ENCODE data around the gene BCKDHB.
A peak's percentile ranks its signal among the peaks of the same experiment; 100 is the strongest.
"Not testable (repeated sequence)": the region's sequence is repeated elsewhere in the genome, so short reads cannot be mapped to it uniquely, and the experiment has no call there.

BCKDHB gene

DNA sequence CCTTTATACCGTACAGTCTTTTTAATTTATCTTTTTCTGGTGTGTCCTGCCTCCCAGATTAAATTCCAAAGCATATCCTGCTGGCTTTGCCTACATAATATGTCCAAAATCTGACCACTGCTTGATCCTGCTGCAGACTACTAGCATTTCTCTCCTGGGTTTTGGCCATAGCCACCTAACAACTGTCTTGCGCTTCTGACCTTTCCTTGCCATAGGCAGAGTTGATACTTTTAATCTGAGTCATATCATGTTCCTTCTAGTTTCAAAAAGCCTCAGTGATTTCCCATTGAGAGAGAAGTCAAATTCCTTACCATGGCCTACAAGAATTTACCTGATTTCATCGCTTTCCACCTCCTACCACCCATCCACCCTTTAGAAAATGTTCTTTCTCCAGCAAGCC is 104.8 kb downstream of the BCKDHB start:
- DNase-seq: no peak

DNA sequence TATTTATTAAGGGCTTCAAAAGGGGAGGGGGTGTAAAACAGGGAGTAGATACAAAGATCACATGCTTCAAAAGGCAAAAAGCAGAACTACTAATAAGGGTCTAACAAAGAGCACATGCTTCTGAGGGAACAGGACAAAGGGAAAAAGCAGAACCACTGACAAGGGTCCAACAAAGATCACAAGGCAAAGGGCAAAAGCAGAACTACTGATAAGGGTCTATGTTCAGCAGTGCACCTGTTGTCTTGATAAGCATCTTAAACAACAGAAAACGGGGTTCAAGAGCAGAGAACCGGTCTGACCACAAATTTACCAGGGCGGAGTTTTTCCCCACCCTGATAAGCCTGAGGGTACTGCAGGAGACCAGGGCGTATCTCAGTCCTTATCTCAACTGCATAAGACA is 105.4 kb downstream of the BCKDHB start:
- DNase-seq: not testable (repeated sequence)

DNA sequence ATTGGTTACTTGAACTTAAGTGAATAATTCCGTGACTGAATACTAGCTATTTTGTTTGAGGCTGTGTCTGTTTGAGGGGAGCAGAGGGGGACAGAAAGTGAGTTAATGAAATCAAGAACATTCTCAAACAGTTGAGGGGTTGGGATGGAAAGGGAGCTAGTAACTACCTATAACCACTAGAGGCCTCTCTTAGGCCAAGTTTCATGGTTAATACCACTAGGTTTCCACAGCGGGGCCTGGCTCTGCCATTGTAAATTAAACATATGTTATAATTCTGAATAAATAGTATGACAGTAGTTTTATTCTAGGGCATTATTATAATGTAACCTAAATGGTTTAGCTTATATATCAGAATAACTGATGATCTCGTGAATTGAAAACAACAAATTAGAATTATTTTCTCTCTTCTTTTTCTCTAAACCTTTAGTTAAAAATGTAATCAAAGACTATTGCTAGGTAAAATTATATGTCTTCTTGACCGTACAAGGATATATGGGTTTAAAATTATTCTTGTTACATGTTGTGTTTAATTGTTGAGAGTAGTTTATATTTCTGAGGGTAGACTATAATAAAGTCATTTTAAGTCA is 108.1 kb downstream of the BCKDHB start:
- DNase-seq: peak; percentile 26

DNA sequence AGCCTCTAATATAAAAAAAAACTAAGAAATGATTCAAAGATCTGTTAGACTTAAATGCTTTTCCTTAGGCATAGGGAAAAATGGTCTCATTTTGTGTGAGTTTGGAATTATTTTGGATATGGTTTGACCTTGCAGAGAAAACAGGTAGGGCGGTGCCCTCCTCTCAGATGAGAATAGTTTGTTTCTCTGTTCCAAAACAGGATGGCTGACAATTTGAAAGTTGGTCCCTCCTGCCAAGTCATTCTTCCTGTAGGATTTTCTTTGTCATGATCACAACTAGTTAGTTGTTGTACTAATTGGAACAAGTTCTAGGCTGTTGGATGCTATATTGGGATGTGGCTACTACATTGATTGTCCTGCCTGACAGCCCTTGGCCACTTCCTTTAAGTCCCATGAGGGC is 108.6 kb downstream of the BCKDHB start:
- no peak for DNase-seq

DNA sequence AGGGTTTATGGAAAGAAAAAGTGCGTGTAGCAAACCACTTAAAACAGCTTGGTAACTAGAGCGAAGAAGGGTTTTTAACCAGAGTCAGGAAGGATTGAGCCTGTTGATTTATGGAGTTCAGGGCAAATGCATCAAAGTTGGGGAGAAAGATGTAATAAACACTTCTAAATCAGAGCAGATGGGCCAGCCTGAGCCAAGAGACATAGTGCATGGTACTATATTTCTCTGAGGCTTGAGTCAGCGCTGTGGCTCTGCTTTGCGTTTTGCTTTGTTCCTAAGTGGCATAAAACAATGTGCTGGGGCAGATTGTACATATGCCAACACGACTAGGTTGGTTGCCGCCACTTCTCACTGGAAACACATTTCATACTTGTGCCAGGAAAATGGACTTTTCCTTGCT is 111.3 kb downstream of the BCKDHB start:
- no peak for DNase-seq

DNA sequence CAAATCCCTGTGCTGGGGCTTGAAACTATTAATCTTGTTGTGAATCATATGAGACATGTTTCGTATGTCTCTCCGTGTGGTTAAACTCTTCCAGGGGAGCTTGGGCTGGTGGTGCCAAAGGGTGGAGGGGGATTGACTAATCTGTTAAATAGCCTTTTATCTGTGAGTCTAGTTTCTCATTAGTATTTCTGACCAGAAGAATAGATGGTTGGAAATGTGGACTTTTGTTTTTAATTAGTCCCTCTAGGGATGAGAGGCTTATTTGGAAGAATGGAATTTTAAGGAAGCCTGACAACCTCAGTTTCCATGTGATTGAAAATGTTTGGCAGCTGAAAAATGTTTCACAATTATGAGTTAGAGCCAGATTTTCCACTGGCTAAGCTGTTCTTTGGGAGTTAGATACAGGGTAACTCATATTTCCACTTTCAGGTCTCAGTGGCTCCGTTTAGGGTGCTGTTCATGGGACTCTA is 117.3 kb downstream of the BCKDHB start:
- DNase-seq: no peak

DNA sequence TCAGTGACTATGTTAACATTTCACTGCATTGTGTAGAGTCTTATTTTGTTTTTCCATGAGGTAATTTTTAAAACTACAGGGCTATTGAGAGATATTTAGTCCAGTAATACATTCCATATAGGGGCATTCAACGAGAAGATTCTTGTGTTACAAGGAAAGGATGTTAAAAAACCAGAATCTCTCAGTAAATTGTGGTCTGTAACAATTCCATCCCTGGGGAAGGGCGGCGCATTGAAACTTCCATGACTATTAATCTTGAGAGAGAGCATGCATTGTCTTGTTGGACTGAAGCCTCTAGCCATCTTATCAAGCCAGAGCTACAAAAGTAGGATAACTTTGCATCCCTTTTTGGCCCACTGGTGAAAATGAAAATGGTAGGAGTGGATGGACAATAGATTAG is 119.7 kb downstream of the BCKDHB start:
- DNase-seq: no peak

DNA sequence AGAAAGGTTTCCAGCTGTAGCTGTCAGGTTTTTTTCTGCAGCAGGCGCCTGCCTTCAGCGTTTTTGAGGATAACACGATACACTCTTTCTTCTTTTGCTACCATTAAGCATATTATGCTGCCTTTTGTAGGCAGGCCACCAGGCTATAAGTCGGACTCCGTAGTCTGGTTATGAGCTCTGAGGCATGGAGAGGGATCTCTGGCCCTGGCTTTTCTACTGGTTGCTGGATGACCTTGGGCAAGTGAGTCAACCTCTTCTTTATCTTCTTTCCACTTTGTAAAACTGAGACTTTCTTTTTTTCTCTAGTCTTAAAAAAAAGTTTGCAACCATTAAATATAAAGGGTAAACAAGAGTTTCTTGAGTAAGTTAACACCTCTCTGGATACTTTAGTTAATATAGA is 120.2 kb downstream of the BCKDHB start:
- DNase-seq: no peak

DNA sequence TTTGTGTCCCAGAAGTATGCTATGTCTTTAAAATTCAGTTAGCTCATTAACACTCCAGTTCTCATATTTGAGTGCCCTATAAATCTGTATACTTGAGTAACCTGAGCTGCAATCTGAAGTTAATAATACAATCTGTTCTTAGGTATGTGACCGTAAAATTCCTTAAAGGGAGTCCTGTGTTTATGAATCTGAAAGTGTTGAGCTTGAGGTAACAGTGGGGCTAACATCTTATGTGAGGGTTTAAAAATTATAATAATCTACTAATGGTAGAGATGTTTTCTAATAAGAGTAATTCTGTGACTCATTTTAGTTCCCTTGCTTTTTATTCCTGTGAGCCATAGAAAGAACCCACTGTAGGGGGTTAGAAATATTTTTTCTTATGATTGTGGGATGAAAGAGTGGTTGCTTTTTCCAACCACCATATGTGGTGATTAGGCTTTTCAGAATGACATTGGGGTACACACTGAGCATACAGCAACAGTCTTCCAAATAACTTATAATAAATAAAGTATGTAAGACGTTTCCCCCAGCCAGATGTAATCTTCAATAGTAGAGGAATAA is 121.2 kb downstream of the BCKDHB start:
- DNase-seq: no peak

DNA sequence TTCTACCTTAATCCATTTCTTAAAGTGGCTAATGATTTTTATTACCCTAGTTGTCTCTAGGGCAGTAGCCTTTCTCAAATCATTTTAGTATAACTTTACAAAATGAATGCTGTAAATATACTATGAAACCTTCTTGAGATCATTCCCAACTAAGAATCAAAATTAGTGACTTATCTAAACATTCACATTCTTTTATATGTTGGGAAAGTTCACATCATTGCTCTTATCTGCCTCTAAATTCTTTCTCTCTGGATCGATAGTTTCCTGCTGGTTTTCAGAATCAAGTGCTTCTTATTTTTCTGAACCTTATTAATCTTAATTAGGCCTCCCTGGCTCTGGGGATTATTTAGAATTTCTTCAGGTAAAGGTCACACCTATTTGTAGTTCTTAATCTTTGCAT is 126.8 kb downstream of the BCKDHB start:
- no peak for DNase-seq

DNA sequence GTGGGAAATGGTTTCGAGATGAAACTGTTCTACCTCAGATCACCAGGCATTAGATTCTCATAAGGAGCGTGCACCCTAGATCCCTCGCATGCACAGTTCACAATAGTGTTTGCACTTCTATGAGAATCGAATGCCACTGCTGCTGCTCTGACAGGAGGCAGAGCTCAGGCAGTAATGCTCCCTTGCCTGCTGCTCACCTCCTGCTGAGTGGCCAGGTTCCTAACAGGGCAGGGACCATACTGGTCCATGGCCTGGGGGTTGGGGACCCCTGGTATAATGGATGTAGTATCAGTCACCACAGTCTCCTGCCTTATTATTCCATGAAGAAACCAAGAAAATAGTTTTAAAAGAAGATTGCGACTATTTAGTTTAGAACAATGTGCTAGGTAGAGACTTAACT is 127.5 kb downstream of the BCKDHB start:
- DNase-seq: no peak

DNA sequence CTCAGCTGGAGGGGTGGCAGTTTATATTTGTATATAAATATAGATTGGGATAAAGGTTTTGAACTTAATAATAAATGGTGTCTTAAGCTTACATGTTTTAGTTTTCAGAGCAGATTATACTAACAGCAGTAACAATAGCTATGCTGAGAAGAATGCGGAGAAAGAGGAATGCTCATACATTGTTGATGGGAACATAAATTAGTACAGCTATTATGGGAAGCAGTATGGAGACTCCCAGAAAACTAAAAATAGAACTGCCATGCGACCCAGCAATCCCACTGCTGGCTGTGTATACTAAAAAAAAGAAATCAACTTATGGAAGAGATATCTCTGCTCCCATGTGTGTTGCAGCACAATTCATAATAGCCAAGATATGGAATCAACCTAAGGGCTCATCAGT is 127.9 kb downstream of the BCKDHB start:
- no peak for DNase-seq

DNA sequence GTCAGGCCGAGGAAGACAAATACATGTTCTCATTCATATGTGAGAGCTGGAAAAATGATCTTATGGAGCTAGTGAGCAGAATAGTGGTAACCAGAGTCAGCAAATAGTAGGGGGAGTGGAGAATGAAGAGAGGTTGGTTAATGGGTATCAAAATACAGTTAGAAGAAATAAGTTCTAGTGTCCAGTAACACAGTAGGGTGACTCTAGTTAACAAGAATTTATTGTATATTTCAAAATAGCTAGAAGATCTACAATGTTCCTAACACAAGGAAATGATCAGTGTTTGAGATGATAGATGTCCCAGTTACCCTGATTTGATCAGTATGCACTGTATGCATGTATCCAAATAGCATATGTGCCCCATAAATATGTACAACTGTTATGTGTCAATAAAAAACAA is 128.4 kb downstream of the BCKDHB start:
- no peak for DNase-seq

DNA sequence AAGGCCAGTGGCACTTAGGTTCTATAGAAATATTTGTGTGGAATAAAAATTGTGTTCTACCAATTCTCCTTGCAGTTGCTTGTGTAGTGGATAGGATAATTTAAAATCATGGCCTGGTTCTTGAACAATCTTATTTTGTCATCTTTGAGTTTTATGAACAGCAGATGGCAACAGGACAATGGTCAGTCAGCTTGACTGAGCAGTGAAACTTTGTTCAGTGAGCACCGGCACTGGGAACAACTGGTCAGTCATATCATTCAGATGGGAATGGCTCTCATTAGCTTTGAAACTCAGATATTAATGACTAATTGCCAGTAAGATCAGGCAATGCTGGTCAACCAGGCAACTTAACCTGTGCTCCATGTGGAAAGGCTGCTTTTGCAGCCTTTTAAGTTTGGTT is 129.2 kb downstream of the BCKDHB start:
- DNase-seq: no peak

DNA sequence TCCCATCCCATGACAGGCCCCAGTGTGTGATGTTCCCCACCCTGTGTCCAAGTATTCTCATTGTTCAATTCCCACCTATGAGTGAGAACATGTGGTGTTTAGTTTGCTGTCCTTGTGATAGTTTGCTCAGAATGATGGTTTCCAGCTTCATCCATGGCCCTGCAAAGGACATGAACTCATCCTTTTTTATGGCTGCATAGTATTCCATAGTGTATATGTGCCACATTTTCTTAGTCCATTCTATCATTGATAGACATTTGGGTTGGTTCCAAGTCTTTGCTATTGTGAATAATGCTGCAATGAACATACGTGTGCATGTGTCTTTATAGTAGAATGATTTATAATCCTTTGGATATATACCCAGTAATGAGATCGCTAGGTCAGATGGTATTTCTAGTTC is 132.3 kb downstream of the BCKDHB start:
- DNase-seq: not testable (repeated sequence)

DNA sequence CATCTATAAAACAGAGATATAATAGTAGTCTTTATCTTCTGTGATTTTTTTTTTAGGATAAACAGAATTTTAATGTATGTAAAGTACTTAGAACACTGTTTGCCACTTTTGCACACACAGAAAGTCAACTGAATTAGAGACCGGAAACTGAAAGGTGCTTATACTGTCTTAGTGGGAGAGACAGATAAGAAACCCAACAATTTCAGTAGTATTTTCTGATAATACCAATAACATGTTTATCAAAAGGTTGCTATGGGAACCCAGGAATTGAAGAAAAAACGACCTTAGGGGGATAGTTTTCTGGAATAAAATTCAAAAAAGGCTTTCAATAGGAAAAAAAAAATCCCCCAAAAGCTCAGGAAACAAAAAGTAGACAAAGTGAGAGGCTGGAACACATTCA is 138.6 kb downstream of the BCKDHB start:
- DNase-seq: no peak

DNA sequence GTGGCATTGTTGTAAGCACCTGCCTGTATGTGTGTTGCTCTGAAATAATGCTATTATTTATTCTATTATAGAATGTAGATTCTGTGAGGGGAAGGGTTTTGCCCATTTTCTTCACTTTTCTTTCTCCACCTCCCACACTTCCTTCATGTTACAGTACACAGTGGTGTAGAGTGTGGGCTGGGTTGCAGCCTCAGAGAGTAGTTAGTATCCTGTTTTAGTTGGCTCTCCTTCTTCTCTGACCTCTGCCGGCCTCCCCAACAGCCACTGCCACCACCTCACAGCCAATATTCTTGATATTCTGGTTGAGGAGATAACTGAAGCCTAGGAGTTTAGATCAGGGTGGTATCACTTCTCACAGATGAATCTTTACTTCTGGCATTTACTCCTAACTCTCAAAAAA is 143.4 kb downstream of the BCKDHB start:
- DNase-seq: no peak

DNA sequence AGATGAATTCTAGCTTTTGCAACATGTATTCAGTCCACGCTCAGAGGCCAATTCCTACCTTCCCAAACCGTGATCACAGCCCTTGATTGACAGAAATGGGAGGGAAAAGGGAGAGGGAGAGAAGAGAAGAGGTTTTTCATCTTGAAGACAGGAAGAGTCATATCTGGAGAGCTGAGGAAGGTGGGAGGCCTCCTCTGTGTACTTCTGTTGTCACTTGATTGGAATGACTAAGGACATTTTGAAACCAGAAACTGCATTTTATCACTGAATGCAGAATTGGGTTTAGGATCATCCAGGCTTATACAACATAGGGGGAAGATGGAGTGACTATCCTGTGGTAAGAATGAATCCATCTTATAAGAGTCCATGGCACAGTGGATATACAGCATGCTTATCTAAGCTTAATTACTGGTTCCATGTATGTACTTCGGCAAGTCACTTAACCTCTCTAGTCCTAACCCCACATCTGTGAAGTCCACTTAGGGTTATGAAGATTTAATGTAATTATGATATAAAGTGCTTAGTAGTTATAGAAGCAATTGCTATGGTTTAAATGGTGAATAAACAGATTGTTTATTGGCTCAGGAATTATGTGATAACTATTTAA is 144.0 kb downstream of the BCKDHB start:
- DNase-seq: no peak

DNA sequence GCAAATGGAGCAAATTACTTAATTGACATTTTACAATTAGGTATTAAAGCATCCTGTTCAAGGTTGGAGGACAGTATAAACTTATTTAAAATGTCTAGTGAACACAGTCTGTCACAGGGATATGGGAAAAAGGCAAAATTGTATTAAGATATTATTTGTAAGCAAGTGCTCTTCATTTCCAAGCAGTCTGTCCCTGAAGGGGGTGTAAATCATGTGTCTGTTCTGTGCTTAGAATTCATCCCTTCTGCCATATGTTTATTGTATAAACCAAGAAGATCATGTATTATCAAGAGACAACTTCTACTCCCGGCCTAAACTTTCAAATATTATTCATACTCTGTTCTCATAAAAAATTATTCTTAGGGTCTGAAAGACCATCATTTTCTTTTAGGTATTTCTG is 144.8 kb downstream of the BCKDHB start:
- no peak for DNase-seq

DNA sequence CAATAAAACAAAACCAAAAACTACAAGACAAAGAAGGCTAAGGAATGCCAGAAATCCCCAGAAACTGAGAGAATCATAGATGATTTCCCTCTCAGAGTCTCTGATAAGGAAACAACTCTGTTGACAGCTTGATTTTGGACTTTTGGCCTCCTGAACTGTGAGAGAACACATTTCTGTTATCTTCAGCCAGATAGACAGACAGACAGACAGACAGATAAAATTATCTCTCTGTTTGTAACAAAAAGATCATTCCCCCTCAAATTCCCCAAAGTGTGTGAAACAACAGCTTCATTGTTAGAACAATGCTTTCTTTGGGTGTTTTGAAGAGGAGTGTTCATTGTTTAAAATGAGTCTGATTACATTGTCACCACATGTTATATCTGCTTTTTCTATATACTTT is 148.2 kb downstream of the BCKDHB start:
- DNase-seq: no peak

DNA sequence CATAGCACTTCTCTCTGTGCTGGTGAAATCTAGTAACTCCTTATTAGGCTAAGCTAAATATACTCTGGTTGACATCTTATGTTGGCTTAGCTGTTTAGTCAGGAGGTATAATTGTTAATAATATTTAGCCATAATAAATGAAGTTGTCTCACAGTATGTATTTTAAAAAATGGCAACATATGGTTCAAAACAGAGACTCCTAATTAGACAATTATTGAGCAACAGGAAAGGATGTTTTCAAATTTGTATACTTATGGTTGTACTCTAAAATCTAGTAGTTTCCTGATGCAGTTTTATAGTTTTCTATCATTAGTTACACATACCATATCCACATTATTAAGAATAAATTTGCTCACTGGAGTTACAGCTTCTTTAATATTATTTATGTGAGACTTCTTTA is 150.2 kb downstream of the BCKDHB start:
- DNase-seq: no peak

DNA sequence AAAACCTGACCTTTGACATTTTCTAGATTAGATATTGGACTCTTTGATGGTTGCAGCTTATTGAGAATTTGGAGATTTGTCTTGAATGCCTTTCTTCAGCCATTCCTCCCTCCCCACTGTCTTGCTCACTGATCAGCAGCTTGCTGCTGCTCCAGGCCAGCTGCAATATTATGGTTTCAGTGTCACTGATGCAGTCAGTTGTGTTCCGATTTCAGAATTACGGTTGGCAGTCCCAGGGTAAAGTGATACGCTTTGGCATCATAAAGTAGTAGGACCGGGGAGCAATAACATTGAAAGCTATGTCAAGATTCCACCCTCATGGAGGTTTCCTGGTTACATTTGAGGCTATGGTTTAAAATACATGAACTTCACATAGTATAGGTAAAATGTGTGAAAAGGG is 152.6 kb downstream of the BCKDHB start:
- no peak for DNase-seq

DNA sequence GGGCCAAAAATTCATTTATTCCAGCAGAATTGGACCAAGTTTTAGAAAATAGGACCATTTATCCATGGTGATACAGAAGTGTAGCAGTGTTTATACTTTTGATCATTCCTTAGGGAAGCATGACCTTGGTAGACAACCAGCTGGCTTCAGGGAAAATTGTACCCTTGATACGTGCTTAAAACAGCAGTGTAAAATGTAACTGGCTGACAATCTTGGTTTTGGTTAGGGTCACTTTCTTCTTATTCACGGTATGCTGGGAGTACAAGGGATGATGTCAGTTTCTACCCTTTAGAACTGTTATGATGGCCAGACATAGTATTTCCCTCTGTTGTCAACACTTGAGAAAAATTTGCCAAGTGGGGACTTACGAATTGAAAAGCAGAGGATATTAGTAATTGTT is 157.1 kb downstream of the BCKDHB start:
- no peak for DNase-seq

DNA sequence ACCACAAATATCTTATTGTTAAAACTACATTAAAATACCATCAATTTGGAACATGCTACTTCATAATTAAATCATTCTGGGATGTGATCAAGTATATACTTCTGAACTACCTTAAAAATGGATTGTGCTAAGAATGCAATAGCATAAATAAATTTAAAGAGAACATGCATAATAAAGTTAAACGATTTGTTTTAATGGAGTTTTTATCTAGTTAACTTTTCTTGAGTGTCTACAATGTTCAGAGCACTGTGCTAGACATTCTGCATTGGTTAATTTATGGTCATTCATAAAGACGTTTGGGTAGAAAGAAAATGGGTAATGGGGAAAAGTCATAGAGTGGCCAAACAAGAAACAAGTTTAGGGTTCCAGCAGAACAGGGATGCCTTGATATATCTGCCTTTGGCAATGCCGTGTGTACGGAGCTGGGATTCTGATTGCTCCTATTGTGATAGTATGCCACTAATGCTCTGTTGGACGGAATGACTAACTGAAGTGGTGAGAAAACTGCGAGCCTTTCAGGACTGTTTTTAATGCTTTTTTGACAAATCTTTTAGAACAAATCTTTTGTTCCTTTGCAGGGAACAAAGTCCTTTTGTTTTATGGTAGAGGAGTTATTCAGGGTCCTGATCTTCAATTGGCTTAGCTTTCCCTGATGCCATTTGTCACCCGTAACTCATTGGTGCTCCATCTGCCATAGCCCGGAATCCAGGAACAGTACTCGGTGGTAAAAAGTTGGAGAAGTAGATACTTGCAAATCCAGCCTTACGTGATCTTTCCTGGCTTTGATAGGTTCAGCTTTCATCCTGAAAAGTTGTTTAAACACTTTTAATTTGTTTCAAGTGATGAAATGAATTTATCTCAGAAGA is 162.6 kb downstream of the BCKDHB start:
- DNase-seq: no peak

All from CD4-positive, alpha-beta T cell treated with Interleukin-12 subunit alpha and Interleukin-12 subunit beta, for 1 hour (primary cell).